ENCODE data around the gene PROC.

DNA sequence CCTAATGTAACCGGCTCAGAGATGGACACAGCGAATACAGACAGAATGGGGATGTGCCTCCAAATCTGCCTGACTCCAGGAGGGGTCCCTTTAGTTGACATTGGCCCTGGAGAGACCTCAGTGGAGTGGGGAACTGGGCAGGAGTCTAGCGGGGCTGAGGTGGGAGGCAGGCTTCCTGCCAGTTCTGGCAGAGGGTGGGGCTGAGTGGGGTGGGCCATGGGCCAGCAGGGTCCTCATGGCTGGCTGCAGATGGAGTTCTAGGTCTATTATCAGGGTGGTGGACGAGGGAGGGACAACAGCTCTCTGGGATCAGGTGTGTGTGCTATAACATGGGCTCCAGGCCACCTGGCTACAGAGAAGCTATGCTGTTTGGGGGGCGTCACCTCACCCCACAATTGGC, 21.1 kb downstream of the PROC start:
- no peak for TF ChIP-seq CTCF (IDR thresholded peaks at IDR 0.05; ENCODE audit: borderline replicate concordance, extremely low read depth, low read length, poor library complexity, severe bottlenecking)
- no peak for TF ChIP-seq EZH2 (IDR thresholded peaks at IDR 0.05; ENCODE audit: borderline replicate concordance, low read depth, low read length, severe bottlenecking)

Data from DND-41 (cell line).